HTERT RPE-1 (cell line): ENCODE data around the gene KIF26B.
"Not testable (repeated sequence)": the region's sequence is repeated elsewhere in the genome, so short reads cannot be mapped to it uniquely, and the experiment has no call there.

ENCODE experiments used
- in situ Hi-C: fragments of 300-500 bp; cut with MboI; formaldehyde crosslinking; loops from 4 replicates; pipeline ENCODE4 v1.14.3; 2020; ENCODE audit warnings: low sequenced_read_pairs

The KIF26B gene

GRCh38 chr1:245378311-245378722 is 223.5 kb downstream of the KIF26B start:
- in situ Hi-C loops: no loop called here

GRCh38 chr1:245378745-245379144 is 224.0 kb downstream of the KIF26B start:
- in situ Hi-C loops: no loop called here

- in situ Hi-C loops: no loop called here
Observed at GRCh38 chr1:245380790-245381535, 226.2 kb downstream of the KIF26B start.

GRCh38 chr1:245382981-245383380 is 228.2 kb downstream of the KIF26B start:
- in situ Hi-C loops: no loop called here

- in situ Hi-C loops: no loop called here
Observed at GRCh38 chr1:245383396-245384330, 228.9 kb downstream of the KIF26B start.

GRCh38 chr1:245386297-245386971 is 231.6 kb downstream of the KIF26B start:
- in situ Hi-C loops: no loop called here

- in situ Hi-C loops: no loop called here
Observed at GRCh38 chr1:245388687-245389086, 233.9 kb downstream of the KIF26B start.

- in situ Hi-C loops: no loop called here
Observed at GRCh38 chr1:245389873-245390272, 235.1 kb downstream of the KIF26B start.

GRCh38 chr1:245390975-245391374 is 236.2 kb downstream of the KIF26B start:
- in situ Hi-C loops: no loop called here

GRCh38 chr1:245393694-245394093 is 238.9 kb downstream of the KIF26B start:
- in situ Hi-C loops: no loop called here

GRCh38 chr1:245395680-245396079 is 240.9 kb downstream of the KIF26B start:
- in situ Hi-C loops: no loop called here

- in situ Hi-C loops: no loop called here
Observed at GRCh38 chr1:245396615-245397014, 241.8 kb downstream of the KIF26B start.

GRCh38 chr1:245397771-245398170 is 243.0 kb downstream of the KIF26B start:
- in situ Hi-C loops: no loop called here

- in situ Hi-C loops: no loop called here
Observed at GRCh38 chr1:245398180-245398579, 243.4 kb downstream of the KIF26B start.

GRCh38 chr1:245401881-245402587 is 247.2 kb downstream of the KIF26B start:
- in situ Hi-C loops: no loop called here

GRCh38 chr1:245402998-245403397 is 248.2 kb downstream of the KIF26B start:
- in situ Hi-C loops: not testable (repeated sequence)

- in situ Hi-C loops: no loop called here
Observed at GRCh38 chr1:245404527-245404926, 249.7 kb downstream of the KIF26B start.

- in situ Hi-C loops: no loop called here
Observed at GRCh38 chr1:245404952-245405351, 250.2 kb downstream of the KIF26B start.

GRCh38 chr1:245406426-245406825 is 251.6 kb downstream of the KIF26B start:
- in situ Hi-C loops: no loop called here

GRCh38 chr1:245407983-245408382 is 253.2 kb downstream of the KIF26B start:
- in situ Hi-C loops: no loop called here
